ENCODE results near the gene ZNF71.

ZNF71 gene

DNA sequence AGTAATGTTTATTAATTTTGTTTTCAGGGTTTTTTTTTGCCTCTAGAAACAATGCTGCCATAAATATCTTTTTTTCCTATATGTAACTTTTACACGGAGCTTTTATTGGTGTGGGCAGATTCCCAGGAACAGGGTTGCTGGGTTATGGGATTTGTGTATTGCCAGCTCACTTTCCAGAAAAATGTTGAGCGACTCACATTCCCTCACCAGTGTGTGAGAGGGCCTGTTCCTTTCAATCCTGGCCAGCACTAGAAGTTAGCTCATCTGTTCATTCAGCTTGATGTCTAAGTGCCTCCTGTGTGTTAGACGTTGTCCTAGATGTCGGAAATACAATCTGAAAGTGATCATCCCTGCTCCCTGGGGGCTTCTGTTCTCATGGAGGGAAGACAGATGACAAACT, 2.6 kb downstream of the ZNF71 start:
- no peak overlapping the region for H3K27ac ChIP-seq (ENCODE audit: low read length)
- H3K79me2 ChIP-seq (ENCODE audit: low read length), result peaks cover 14% of the 10 kb centered on the region
- H3K4me3 ChIP-seq (ENCODE audit: low read length), result no peak overlapping the region
- H3K9ac ChIP-seq (ENCODE audit: low read length), result no peak overlapping the region
- H3K9me2 ChIP-seq (replicated peaks; ENCODE audit: insufficient read depth, low read length), result no peaks in the 10 kb centered on the region
- H3K9me3 ChIP-seq (replicated peaks; ENCODE audit: insufficient read depth, low read length), result no peaks in the 10 kb centered on the region
- no peaks in the 10 kb centered on the region for H4K20me1 ChIP-seq (ENCODE audit: insufficient read depth, low read length)
- no peaks in the 10 kb centered on the region for H3F3A ChIP-seq (ENCODE audit: insufficient read depth, low read length)
- H3K36me3 ChIP-seq (replicated peaks; ENCODE audit: insufficient read depth, low read length), result no peaks in the 10 kb centered on the region; the same call in 1 of the 2 replicates
- TF ChIP-seq EZH2 (optimal IDR thresholded peaks at IDR 0.05; ENCODE audit: low read depth, low read length) (no peak), EZH2phosphoT487 (IDR thresholded peaks at IDR 0.05; ENCODE audit: low read length) (no peak)
- TF ChIP-seq, protein P1, sequence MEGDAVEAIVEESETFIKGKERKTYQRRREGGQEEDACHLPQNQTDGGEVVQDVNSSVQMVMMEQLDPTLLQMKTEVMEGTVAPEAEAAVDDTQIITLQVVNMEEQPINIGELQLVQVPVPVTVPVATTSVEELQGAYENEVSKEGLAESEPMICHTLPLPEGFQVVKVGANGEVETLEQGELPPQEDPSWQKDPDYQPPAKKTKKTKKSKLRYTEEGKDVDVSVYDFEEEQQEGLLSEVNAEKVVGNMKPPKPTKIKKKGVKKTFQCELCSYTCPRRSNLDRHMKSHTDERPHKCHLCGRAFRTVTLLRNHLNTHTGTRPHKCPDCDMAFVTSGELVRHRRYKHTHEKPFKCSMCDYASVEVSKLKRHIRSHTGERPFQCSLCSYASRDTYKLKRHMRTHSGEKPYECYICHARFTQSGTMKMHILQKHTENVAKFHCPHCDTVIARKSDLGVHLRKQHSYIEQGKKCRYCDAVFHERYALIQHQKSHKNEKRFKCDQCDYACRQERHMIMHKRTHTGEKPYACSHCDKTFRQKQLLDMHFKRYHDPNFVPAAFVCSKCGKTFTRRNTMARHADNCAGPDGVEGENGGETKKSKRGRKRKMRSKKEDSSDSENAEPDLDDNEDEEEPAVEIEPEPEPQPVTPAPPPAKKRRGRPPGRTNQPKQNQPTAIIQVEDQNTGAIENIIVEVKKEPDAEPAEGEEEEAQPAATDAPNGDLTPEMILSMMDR (IDR thresholded peaks at IDR 0.05; ENCODE audit: low read length), result no peak
- no peak overlapping the region for H3K4me2 ChIP-seq (ENCODE audit: low read depth, low read length)
- H2AFZ ChIP-seq (ENCODE audit: low read length), result no peak overlapping the region
- no peak for DNase-seq
- peaks cover 3% of the 10 kb centered on the region; the same call in 1 of the 2 replicates for H3K4me1 ChIP-seq (ENCODE audit: low read length)
- peaks cover 7% of the 10 kb centered on the region for H3K27me3 ChIP-seq (replicated peaks; ENCODE audit: insufficient read depth, low read length)

DNA sequence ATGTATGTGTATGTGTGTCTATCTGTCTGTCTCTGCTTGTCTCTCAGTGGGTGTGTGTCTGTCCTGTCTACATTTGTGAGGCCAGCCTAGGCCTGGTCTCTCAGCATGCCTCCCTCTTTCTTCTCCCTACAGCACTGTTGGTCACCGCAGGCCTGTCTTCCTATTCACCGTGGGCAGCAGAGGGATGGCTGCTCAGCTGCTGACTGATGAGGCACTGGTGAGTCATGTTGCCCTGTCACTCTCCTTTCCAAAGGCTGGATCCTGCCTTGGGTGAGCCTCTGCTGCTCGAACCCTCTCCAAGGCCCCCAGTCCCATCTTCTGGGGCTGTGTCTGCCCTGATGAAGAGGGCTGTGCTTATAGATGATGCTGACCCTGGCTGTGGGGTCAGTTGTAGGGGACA, 6.3 kb downstream of the ZNF71 start:
- H3K9ac ChIP-seq (ENCODE audit: low read length), result no peak overlapping the region
- H4K20me1 ChIP-seq (ENCODE audit: insufficient read depth, low read length), result no peaks in the 10 kb centered on the region
- H3K36me3 ChIP-seq (replicated peaks; ENCODE audit: insufficient read depth, low read length), result no peaks in the 10 kb centered on the region; the same call in 1 of the 2 replicates
- H2AFZ ChIP-seq (ENCODE audit: low read length), result no peak overlapping the region
- no peak for DNase-seq
- H3K9me2 ChIP-seq (replicated peaks; ENCODE audit: insufficient read depth, low read length), result no peaks in the 10 kb centered on the region
- H3K9me3 ChIP-seq (replicated peaks; ENCODE audit: insufficient read depth, low read length), result no peaks in the 10 kb centered on the region
- no peak overlapping the region for H3K4me2 ChIP-seq (ENCODE audit: low read depth, low read length)
- no peak overlapping the region for H3K4me3 ChIP-seq (ENCODE audit: low read length)
- H3K79me2 ChIP-seq (ENCODE audit: low read length), result 0 out of 2 replicates have a peak, but pooled peaks cover 3% of the 10 kb centered on the region
- TF ChIP-seq EZH2phosphoT487 (IDR thresholded peaks at IDR 0.05; ENCODE audit: low read length) (no peak), EZH2 (optimal IDR thresholded peaks at IDR 0.05; ENCODE audit: low read depth, low read length) (no peak)
- TF ChIP-seq, protein P1 (IDR thresholded peaks at IDR 0.05; ENCODE audit: low read length), result no peak
- no peaks in the 10 kb centered on the region for H3K4me1 ChIP-seq (ENCODE audit: low read length)
- H3F3A ChIP-seq (ENCODE audit: insufficient read depth, low read length), result no peaks in the 10 kb centered on the region
- H3K27ac ChIP-seq (ENCODE audit: low read length), result no peak overlapping the region
- no peaks in the 10 kb centered on the region for H3K27me3 ChIP-seq (replicated peaks; ENCODE audit: insufficient read depth, low read length)

DNA sequence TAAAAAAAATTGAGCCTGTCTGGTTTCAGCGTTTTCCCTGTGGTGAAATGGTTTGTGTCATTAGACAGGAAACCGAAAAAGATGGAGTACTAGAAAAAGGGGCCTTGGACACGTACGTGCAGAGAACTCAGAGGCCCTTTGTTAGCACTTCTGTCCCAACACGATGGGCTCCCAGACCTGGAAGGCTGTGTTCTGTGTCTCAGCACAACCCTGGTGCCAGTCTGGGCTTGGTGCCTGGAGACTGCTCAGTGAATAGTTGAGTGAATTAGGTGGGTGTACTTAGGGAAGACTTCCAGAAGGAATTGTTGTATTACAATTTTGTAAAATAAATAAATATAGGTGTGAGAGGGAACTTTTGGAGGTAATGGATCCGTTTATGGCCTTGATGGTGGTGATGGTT, 8.7 kb downstream of the ZNF71 start:
- Histone ChIP-seq H2AFZ (ENCODE audit: low read length) (no peak overlapping the region), H3F3A (ENCODE audit: insufficient read depth, low read length) (no peaks in the 10 kb centered on the region), H3K36me3 (replicated peaks; ENCODE audit: insufficient read depth, low read length) (no peaks in the 10 kb centered on the region; the same call in 1 of the 2 replicates), H3K4me1 (ENCODE audit: low read length) (no peaks in the 10 kb centered on the region), H3K27me3 (replicated peaks; ENCODE audit: insufficient read depth, low read length) (no peaks in the 10 kb centered on the region), H3K9me2 (replicated peaks; ENCODE audit: insufficient read depth, low read length) (no peaks in the 10 kb centered on the region), H3K27ac (ENCODE audit: low read length) (no peak overlapping the region), H3K4me3 (ENCODE audit: low read length) (no peak overlapping the region), H4K20me1 (ENCODE audit: insufficient read depth, low read length) (no peaks in the 10 kb centered on the region), H3K9me3 (replicated peaks; ENCODE audit: insufficient read depth, low read length) (no peaks in the 10 kb centered on the region), H3K4me2 (ENCODE audit: low read depth, low read length) (no peak overlapping the region), H3K9ac (ENCODE audit: low read length) (no peak overlapping the region), H3K79me2 (ENCODE audit: low read length) (no peaks in the 10 kb centered on the region)
- no peak for TF ChIP-seq EZH2phosphoT487 (IDR thresholded peaks at IDR 0.05; ENCODE audit: low read length)
- no peak for TF ChIP-seq EZH2 (optimal IDR thresholded peaks at IDR 0.05; ENCODE audit: low read depth, low read length)
- TF ChIP-seq, protein P1 (IDR thresholded peaks at IDR 0.05; ENCODE audit: low read length), result no peak
- DNase-seq, result no peak
